Neural progenitor cell (in vitro differentiated cells): ENCODE results near the gene FAM25C.
"Not testable (repeated sequence)": the region's sequence is repeated elsewhere in the genome, so short reads cannot be mapped to it uniquely, and the experiment has no call there.

Source experiments
- EZH2 ChIP-seq: fragments of 200-600 bp; sonication (generic); IDR thresholded peaks from 2 replicates; pipeline ENCODE4 v1.6.1; 2017; ENCODE audit warnings: antibody characterized with exemption, mild to moderate bottlenecking, moderate library complexity
- EZH2phosphoT487 ChIP-seq: fragments of 200-600 bp; sonication (generic); IDR thresholded peaks from 2 replicates; pipeline ENCODE4 v1.6.1; 2017; ENCODE audit warnings: antibody characterized with exemption
- TF ChIP-seq, protein P1 (sequence below): fragments of 200-600 bp; sonication (generic); IDR thresholded peaks from 2 replicates; pipeline ENCODE4 v1.5.1; 2017; ENCODE audit warnings: antibody characterized with exemption, mild to moderate bottlenecking

- TF ChIP-seq, protein P1, sequence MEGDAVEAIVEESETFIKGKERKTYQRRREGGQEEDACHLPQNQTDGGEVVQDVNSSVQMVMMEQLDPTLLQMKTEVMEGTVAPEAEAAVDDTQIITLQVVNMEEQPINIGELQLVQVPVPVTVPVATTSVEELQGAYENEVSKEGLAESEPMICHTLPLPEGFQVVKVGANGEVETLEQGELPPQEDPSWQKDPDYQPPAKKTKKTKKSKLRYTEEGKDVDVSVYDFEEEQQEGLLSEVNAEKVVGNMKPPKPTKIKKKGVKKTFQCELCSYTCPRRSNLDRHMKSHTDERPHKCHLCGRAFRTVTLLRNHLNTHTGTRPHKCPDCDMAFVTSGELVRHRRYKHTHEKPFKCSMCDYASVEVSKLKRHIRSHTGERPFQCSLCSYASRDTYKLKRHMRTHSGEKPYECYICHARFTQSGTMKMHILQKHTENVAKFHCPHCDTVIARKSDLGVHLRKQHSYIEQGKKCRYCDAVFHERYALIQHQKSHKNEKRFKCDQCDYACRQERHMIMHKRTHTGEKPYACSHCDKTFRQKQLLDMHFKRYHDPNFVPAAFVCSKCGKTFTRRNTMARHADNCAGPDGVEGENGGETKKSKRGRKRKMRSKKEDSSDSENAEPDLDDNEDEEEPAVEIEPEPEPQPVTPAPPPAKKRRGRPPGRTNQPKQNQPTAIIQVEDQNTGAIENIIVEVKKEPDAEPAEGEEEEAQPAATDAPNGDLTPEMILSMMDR: not testable (repeated sequence)
- not testable (repeated sequence) for TF ChIP-seq EZH2, EZH2phosphoT487
These were observed 9.5 kb downstream of the FAM25C start for GRCh38 chr10:47990097-47990496.
